Measurements from ENCODE around the gene SH2D2A. TPM values are rescaled to one million over a fixed set of nuclear protein-coding genes. Genes with fewer than 3 reads are reported as not detected.
A peak's percentile ranks its signal among the peaks of the same experiment; 100 is the strongest.

Gene SH2D2A
- total RNA-seq, 1 experiment from 2014 or later, result 4.0 TPM

DNA sequence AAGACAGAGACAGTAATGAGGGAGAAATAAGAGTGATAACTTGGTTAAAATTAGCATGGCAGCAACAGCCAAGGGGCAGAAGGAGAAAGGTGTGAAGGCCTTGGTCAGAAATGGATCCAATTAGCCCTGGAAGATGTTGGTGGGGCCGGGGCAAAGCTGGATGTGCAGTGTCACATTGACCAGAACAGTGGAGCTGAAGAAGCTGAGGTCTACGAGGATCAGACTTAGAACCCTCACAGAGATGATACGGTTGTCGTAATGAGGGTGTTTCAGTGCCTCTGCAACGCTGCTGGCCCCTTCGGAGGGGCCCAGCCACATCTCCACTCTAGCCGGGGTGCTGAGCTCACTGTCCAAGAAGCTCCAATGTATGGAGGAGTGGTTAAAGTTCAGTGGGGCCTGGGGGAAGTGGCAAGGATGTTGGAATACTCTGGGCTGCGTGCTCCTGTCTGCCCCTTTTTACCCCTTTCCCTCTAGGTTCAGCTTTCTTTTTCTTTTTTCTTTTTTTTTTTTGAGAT, 14.2 kb downstream of the SH2D2A start:
- Histone ChIP-seq H3K36me3 (ENCODE audit: low read depth) (peaks cover 10% of the 10 kb centered on the region; the same call in 1 of the 2 replicates), H3K9me2 (ENCODE audit: insufficient read depth) (no peaks in the 10 kb centered on the region), H4K20me1 (ENCODE audit: insufficient read depth) (peaks cover 11% of the 10 kb centered on the region), H3K9me3 (ENCODE audit: insufficient read depth, low read depth) (no peaks in the 10 kb centered on the region), H3F3A (ENCODE audit: insufficient read depth, low read depth) (no peaks in the 10 kb centered on the region; the same call in none of the 2 replicates), H3K27ac (no peak overlapping the region), H3K4me1 (replicated peaks; ENCODE audit: insufficient read depth) (no peaks in the 10 kb centered on the region), H2AFZ (no peak overlapping the region), H3K79me2 (ENCODE audit: low read depth) (no peaks in the 10 kb centered on the region), H3K4me2 (no peak overlapping the region), H3K27me3 (ENCODE audit: insufficient read depth, low read depth) (no peaks in the 10 kb centered on the region), H3K4me3 (no peak overlapping the region)
- POLR2A ChIA-PET (ENCODE audit: unreplicated experiment), result no interaction called here
- no peak for DNase-seq
- intact Hi-C loops (cut with micrococcal nuclease; ENCODE audit: unreplicated experiment), result no loop called here
- CTCF ChIA-PET, result no interaction called here
- TF ChIP-seq CTCF (conservative IDR thresholded peaks at IDR 0.05), result no peak
- TF ChIP-seq EZH2 (IDR thresholded peaks at IDR 0.05; ENCODE audit: low read depth), result no peak
- BruUV-seq (replicated peaks), result TSS peak; percentile 8

DNA sequence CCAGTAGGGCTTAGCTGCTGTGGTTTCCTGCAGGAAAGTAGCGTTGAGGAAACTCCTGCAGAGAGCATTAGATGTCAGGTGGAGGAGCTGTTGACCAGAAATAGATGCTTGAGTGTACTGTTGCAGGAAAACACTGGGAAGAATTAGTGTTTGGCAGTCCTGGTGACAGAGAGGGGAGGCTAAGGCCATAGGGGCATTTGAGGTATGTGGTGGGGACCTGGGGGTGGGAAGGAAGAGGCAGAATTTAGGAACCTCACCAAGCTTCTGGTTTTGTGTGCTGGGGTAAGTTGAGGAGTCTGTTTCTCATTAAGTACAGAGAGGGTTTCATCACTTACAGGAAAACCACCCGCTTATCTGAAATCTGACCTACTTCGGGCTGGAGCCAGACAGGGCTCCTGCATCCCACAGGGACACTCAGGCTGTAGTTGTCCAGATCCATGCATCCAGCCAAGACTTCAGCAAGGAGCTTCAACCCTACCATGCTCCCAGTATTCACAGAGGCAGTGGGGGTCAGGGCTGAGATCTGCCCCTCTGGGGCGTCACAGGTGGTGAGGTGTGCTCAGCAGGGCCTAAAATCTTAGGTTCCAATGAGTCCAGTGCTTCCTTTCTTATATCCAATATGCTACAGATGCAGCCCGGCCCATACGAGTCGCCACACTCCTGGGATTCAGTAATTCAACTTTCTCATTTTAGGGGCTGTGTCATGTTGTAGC, 15.1 kb downstream of the SH2D2A start:
- H3K4me2 ChIP-seq, result no peak overlapping the region
- CTCF ChIA-PET, result interaction anchor here (1.1 kb wide), 1 partner anchor 58 kb away, joined by 4 read pairs; no protein-coding TSS in a partner anchor
- peaks cover 16% of the 10 kb centered on the region for H4K20me1 ChIP-seq (ENCODE audit: insufficient read depth)
- no peaks in the 10 kb centered on the region for H3K27me3 ChIP-seq (ENCODE audit: insufficient read depth, low read depth)
- no peak overlapping the region for H3K27ac ChIP-seq
- no peak overlapping the region for H2AFZ ChIP-seq
- no peaks in the 10 kb centered on the region for H3K79me2 ChIP-seq (ENCODE audit: low read depth)
- no peaks in the 10 kb centered on the region for H3K9me3 ChIP-seq (ENCODE audit: insufficient read depth, low read depth)
- no peaks in the 10 kb centered on the region for H3K4me1 ChIP-seq (replicated peaks; ENCODE audit: insufficient read depth)
- POLR2A ChIA-PET (ENCODE audit: unreplicated experiment), result no interaction called here
- no peaks in the 10 kb centered on the region for H3K9me2 ChIP-seq (ENCODE audit: insufficient read depth)
- intact Hi-C loops (cut with micrococcal nuclease; ENCODE audit: unreplicated experiment), result no loop called here
- no peak for TF ChIP-seq EZH2 (IDR thresholded peaks at IDR 0.05; ENCODE audit: low read depth)
- no peak for TF ChIP-seq CTCF (conservative IDR thresholded peaks at IDR 0.05)
- H3K4me3 ChIP-seq, result no peak overlapping the region
- peaks cover 7% of the 10 kb centered on the region for H3F3A ChIP-seq (ENCODE audit: insufficient read depth, low read depth)
- no TSS peak for BruUV-seq (replicated peaks)
- peaks cover 11% of the 10 kb centered on the region; the same call in 1 of the 2 replicates for H3K36me3 ChIP-seq (ENCODE audit: low read depth)
- DNase-seq, result no peak

DNA sequence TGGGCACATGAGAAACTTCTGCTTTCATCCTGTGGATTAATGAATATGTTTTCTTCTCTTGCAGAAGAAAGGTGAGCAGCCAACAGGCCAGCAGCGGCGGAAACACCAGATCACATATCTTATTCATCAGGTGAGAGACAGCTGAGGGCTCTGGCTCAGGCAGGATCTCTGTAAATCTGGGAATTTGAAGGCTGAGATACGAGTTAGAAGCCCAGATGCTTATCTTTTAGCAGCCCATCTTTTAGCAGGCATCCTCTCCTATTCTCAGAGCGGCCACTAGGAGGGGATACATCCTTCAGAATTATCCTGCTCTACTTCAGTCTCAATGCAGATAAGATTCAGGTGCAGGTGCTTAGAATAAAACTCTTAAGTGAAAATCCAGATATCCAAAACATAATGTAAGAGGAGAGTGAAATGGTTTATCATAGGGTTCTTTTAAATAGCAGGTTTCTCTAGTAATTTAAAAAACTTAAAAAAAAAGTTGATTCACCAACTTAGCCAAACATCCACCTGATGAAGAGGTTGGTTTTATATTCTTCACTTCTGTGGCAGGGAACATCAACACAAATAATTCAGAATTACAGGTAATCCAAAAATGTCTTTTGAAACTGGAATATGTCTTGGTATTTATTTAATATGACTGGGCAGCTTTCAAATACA, 19.3 kb downstream of the SH2D2A start:
- no peaks in the 10 kb centered on the region for H3K9me3 ChIP-seq (ENCODE audit: insufficient read depth, low read depth)
- H3K9me2 ChIP-seq (ENCODE audit: insufficient read depth), result no peaks in the 10 kb centered on the region
- H3K27me3 ChIP-seq (ENCODE audit: insufficient read depth, low read depth), result no peaks in the 10 kb centered on the region
- BruUV-seq (replicated peaks), result no TSS peak
- DNase-seq, result peak; percentile 41 to 54
- no peak overlapping the region for H3K4me2 ChIP-seq
- no peak overlapping the region for H2AFZ ChIP-seq
- no peaks in the 10 kb centered on the region for H3K79me2 ChIP-seq (ENCODE audit: low read depth)
- H3K36me3 ChIP-seq (ENCODE audit: low read depth), result peaks cover 12% of the 10 kb centered on the region
- peak; percentile 90 for TF ChIP-seq CTCF (conservative IDR thresholded peaks at IDR 0.05)
- no peak for TF ChIP-seq EZH2 (IDR thresholded peaks at IDR 0.05; ENCODE audit: low read depth)
- H3K27ac ChIP-seq, result no peak overlapping the region
- intact Hi-C loops (cut with micrococcal nuclease; ENCODE audit: unreplicated experiment), result loop anchor here (1.0 to 2.0 kb wide), 4 partner anchors 63 to 129 kb away; partner anchors contain the start of gene NTRK1
- no peaks in the 10 kb centered on the region for H3K4me1 ChIP-seq (replicated peaks; ENCODE audit: insufficient read depth)
- POLR2A ChIA-PET (ENCODE audit: unreplicated experiment), result no interaction called here
- peaks cover 19% of the 10 kb centered on the region for H4K20me1 ChIP-seq (ENCODE audit: insufficient read depth)
- CTCF ChIA-PET, result interaction anchor here (0.9 to 1.0 kb wide), 2 partner anchors 62 to 71 kb away, joined by 3 to 5 read pairs; no protein-coding TSS in a partner anchor
- peaks cover 19% of the 10 kb centered on the region for H3F3A ChIP-seq (ENCODE audit: insufficient read depth, low read depth)
- no peak overlapping the region for H3K4me3 ChIP-seq

All from PC-9 (cell line).